Activated B cell treated with CpG ODN at 0.5 μM for 24 hours (primary cell): ENCODE measurements around the gene TEX101. TPM values are rescaled to one million over a fixed set of nuclear protein-coding genes. Genes with fewer than 3 reads are reported as not detected.
"Not testable (repeated sequence)": the region's sequence is repeated elsewhere in the genome, so short reads cannot be mapped to it uniquely, and the experiment has no call there.

Experiments
- ATAC-seq: fragments of 200-7000 bp; cut with Tn5 transposase; one replicate; pipeline ENCODE4 v1.10.0; 2021; ENCODE audit warnings: low read depth, mild to moderate bottlenecking, moderate library complexity
- CTCF ChIA-PET: fragments of 350-600 bp; sonication (Branson Sonifier 250); formaldehyde crosslinking; loops from one replicate; lab custom pipeline; 2021; ENCODE audit warnings: antibody characterized with exemption; lab: Charles Lee
- POLR2A ChIA-PET: fragments of 350-600 bp; sonication (Branson Sonifier 250); formaldehyde crosslinking; loops from one replicate; lab custom pipeline; 2021; ENCODE audit warnings: antibody characterized with exemption; lab: Charles Lee
- DNase-seq: peaks from one replicate; pipeline ENCODE4 v3.0.0; 2022
- H3K27ac Mint-ChIP-seq: one replicate; pipeline ENCODE4 v1.8.0; 2020; ENCODE audit warnings: mixed read lengths
- H3K27me3 Mint-ChIP-seq: one replicate; pipeline ENCODE4 v1.8.0; 2021; ENCODE audit warnings: mixed read lengths
- H3K36me3 Mint-ChIP-seq: one replicate; pipeline ENCODE4 v1.8.0; 2021; ENCODE audit warnings: low read depth, mixed read lengths
- H3K4me1 Mint-ChIP-seq: one replicate; pipeline ENCODE4 v1.8.0; 2021; ENCODE audit warnings: mixed read lengths
- H3K4me3 Mint-ChIP-seq: one replicate; pipeline ENCODE4 v1.8.0; 2020; ENCODE audit warnings: mild to moderate bottlenecking, mixed read lengths
- H3K9me3 Mint-ChIP-seq: one replicate; pipeline ENCODE4 v1.8.0; 2020; ENCODE audit warnings: mixed read lengths
- intact Hi-C: fragments of 100-400 bp; cut with micrococcal nuclease; formaldehyde crosslinking; loops from one replicate; pipeline ENCODE4 v1.15.1; 2024
- total RNA-seq: library from RNA; stranded (reverse); gene quantifications from 2 replicates; pipeline ENCODE4 v1.2.3, GENCODE V29; 2022
- TF ChIP-seq, protein P1 (sequence below): fragments of 200-600 bp; IDR thresholded peaks from one replicate; pipeline ENCODE4 v1.8.0; 2022; ENCODE audit warnings: antibody characterized with exemption, mild to moderate bottlenecking

TEX101 gene
- total RNA-seq, result not detected in 2 replicates

DNA sequence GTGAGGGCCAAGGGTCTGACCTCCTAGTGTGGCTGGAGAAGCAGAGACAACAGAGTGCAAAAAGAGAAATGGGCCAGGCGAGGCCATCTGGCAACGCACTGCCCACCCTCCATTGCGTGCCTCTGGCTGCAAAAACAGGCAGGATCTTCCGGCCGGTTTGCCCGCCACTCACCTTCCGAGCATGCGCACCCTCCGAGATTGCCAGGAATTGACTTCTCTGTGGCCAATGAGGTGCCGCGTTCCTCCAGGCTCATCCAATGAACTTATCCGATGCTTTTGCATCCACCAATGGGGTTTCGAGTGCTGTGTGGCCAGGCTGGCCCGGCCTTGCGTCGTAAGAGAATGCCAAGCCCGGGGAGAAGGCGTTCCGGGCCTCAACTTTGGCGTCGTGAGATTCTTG, at the start of gene TEX101:
TSS of gene TEX101 (plus strand) at position 337 of the 400 bp plus-strand sequence. CDS start 1,030 bp downstream, outside the sequence.
- intact Hi-C loops, result no loop called here
- Mint-ChIP-seq H3K9me3 (peaks cover 6% of the 10 kb centered on the region), H3K4me3 (no peak within 1 kb of the TSS), H3K36me3 (no peaks in the 10 kb centered on the region), H3K27me3 (no peaks in the 10 kb centered on the region), H3K4me1 (peaks cover 5% of the 10 kb centered on the region), H3K27ac (no peak within 1 kb of the TSS)
- DNase-seq (no peak), ATAC-seq (no peak)
- TF ChIP-seq, protein P1, sequence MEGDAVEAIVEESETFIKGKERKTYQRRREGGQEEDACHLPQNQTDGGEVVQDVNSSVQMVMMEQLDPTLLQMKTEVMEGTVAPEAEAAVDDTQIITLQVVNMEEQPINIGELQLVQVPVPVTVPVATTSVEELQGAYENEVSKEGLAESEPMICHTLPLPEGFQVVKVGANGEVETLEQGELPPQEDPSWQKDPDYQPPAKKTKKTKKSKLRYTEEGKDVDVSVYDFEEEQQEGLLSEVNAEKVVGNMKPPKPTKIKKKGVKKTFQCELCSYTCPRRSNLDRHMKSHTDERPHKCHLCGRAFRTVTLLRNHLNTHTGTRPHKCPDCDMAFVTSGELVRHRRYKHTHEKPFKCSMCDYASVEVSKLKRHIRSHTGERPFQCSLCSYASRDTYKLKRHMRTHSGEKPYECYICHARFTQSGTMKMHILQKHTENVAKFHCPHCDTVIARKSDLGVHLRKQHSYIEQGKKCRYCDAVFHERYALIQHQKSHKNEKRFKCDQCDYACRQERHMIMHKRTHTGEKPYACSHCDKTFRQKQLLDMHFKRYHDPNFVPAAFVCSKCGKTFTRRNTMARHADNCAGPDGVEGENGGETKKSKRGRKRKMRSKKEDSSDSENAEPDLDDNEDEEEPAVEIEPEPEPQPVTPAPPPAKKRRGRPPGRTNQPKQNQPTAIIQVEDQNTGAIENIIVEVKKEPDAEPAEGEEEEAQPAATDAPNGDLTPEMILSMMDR, result no peak
- ChIA-PET POLR2A (no interaction called here), CTCF (no interaction called here)

- H3K4me1 Mint-ChIP-seq, H3K27ac Mint-ChIP-seq, H3K9me3 Mint-ChIP-seq, DNase-seq, ATAC-seq, H3K4me3 Mint-ChIP-seq, POLR2A ChIA-PET, H3K27me3 Mint-ChIP-seq, CTCF ChIA-PET, intact Hi-C loops, H3K36me3 Mint-ChIP-seq: not testable (repeated sequence)
Measured at GRCh38 chr19:43365677-43366076, 49.0 kb upstream of the TEX101 start.

DNA sequence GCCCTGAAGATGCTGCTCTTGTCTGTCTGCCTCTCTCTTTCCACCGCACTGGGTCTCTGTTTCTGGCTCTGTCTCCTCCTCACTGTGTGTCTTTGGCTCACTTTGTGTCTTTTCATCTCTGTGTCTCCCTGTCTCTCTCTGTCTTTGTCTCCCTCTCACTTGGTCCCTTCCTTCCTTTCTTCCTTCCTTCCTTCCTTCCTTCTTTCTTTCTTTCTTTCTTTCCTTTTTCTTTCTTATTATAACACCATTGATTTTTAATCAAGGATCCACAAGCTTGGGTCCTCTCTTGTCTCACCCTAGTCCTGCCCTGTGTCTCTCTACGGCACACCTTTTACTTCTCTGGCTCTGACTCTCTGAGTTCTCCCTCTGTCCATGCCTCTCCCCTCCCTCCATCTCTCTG, 46.9 kb upstream of the TEX101 start:
- TF ChIP-seq, protein P1, result no peak
- Mint-ChIP-seq H3K4me3 (no peak overlapping the region), H3K36me3 (no peaks in the 10 kb centered on the region), H3K27me3 (peaks cover 1% of the 10 kb centered on the region), H3K27ac (no peak overlapping the region), H3K4me1 (no peaks in the 10 kb centered on the region), H3K9me3 (no peaks in the 10 kb centered on the region)
- DNase-seq (no peak), ATAC-seq (no peak)
- POLR2A ChIA-PET, result no interaction called here
- intact Hi-C loops, result no loop called here
- CTCF ChIA-PET, result no interaction called here

GRCh38 chr19:43368897-43369296, 45.8 kb upstream of the TEX101 start:
- intact Hi-C loops, H3K4me1 Mint-ChIP-seq, H3K4me3 Mint-ChIP-seq, H3K27ac Mint-ChIP-seq, DNase-seq, H3K9me3 Mint-ChIP-seq, H3K27me3 Mint-ChIP-seq, POLR2A ChIA-PET, ATAC-seq, CTCF ChIA-PET, H3K36me3 Mint-ChIP-seq: not testable (repeated sequence)

DNA sequence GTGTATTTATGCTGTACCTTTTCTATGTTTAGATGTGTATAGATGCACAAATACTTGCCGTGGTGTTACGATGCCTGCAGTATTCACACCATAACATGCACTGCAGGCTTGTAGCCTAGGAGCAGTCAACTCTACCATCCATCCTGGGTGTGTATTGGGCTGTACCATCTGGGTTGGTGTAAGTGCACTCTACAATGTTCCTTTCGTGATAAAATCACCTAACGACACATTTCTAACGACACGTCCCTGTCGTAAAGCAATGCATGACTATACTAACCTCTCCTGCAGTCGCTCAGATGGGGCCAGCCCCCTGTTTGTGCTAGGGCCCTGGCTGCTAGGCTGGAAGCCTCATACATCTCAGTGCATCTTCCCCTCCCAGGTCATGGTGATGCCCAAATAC, 42.8 kb upstream of the TEX101 start:
- H3K9me3 Mint-ChIP-seq, result no peaks in the 10 kb centered on the region
- intact Hi-C loops, result no loop called here
- ChIA-PET CTCF (no interaction called here), POLR2A (no interaction called here)
- H3K4me3 Mint-ChIP-seq, result no peak overlapping the region
- H3K36me3 Mint-ChIP-seq, result no peaks in the 10 kb centered on the region
- DNase-seq, result no peak
- TF ChIP-seq, protein P1, result no peak
- H3K27ac Mint-ChIP-seq, result no peak overlapping the region
- no peaks in the 10 kb centered on the region for H3K4me1 Mint-ChIP-seq
- H3K27me3 Mint-ChIP-seq, result peaks cover 1% of the 10 kb centered on the region
- no peak for ATAC-seq

DNA sequence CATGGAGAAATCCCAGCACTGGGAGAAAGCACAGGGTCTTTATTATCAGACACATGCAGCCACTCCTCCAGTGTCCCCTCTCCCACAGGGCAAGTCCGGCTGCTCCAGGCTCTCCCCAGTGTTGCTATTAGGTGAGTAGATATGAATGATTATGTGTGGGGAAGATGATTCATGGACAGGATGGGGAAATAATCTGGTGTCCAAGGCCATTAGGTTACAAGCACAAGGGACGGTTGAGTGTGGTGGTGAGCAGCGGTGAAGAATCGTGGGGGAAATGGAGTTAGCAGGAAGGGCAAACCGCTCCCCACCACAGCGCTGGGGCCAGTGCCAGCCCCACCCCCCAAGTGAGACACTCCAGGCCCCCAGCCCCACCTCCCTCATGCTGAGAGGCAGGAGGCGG, 42.2 kb upstream of the TEX101 start:
- intact Hi-C loops, result no loop called here
- no peak overlapping the region for H3K27ac Mint-ChIP-seq
- ATAC-seq, result no peak
- H3K36me3 Mint-ChIP-seq, result no peaks in the 10 kb centered on the region
- H3K4me3 Mint-ChIP-seq, result no peak overlapping the region
- H3K4me1 Mint-ChIP-seq, result no peaks in the 10 kb centered on the region
- POLR2A ChIA-PET, result no interaction called here
- DNase-seq, result no peak
- CTCF ChIA-PET, result no interaction called here
- TF ChIP-seq, protein P1, result no peak
- no peaks in the 10 kb centered on the region for H3K9me3 Mint-ChIP-seq
- H3K27me3 Mint-ChIP-seq, result peaks cover 1% of the 10 kb centered on the region

GRCh38 chr19:43377624-43378023, 37.1 kb upstream of the TEX101 start:
- intact Hi-C loops, H3K9me3 Mint-ChIP-seq, H3K27ac Mint-ChIP-seq: not testable (repeated sequence)

More at GRCh38 chr19:43377624-43378023, 37.1 kb upstream of the TEX101 start:
- CTCF ChIA-PET, H3K4me1 Mint-ChIP-seq, H3K27me3 Mint-ChIP-seq, H3K36me3 Mint-ChIP-seq, POLR2A ChIA-PET, H3K4me3 Mint-ChIP-seq, DNase-seq, ATAC-seq: not testable (repeated sequence)
